NT2/D1 (cell line): ENCODE measurements around the gene AKR1D1.

Experiments
- YY1 ChIP-seq: IDR thresholded peaks from 2 replicates; pipeline ENCODE4 v1.6.1; 2011; ENCODE audit not compliant: insufficient read length, insufficient read depth
- ZNF274 ChIP-seq: IDR thresholded peaks from 2 replicates; pipeline ENCODE4 v1.6.1; 2011; ENCODE audit warnings: mild to moderate bottlenecking, low read depth, low read length

DNA sequence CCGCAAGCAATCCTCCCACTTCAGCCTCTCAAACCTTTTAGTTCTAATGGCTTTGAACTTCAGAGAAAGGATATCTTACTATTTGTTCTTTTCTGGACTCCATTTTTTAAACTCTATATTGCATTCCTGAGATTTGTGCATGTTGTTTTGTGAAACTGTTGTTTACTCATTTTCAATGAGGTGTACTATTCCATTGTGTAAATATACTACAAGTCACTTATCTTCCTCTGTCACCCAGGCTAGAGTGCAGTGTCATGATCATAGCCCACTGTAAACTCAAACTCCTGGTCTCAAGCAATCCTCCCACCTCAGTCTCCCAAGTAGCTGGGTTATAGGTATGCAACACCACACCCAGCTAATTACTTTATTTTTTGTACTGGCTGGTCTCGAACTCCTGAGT is 31.4 kb upstream of the AKR1D1 start:
- TF ChIP-seq ZNF274 (no peak), YY1 (no peak)
